ENCODE measurements around the gene UGT1A4. TPM values are rescaled to one million over a fixed set of nuclear protein-coding genes. Genes with fewer than 3 reads are reported as not detected.

UGT1A4 gene
- total and polyA plus RNA-seq, 9 of the 15 experiments (the other 6 are each of a cell fraction or from before 2014, with no cell fraction given): not detected

DNA sequence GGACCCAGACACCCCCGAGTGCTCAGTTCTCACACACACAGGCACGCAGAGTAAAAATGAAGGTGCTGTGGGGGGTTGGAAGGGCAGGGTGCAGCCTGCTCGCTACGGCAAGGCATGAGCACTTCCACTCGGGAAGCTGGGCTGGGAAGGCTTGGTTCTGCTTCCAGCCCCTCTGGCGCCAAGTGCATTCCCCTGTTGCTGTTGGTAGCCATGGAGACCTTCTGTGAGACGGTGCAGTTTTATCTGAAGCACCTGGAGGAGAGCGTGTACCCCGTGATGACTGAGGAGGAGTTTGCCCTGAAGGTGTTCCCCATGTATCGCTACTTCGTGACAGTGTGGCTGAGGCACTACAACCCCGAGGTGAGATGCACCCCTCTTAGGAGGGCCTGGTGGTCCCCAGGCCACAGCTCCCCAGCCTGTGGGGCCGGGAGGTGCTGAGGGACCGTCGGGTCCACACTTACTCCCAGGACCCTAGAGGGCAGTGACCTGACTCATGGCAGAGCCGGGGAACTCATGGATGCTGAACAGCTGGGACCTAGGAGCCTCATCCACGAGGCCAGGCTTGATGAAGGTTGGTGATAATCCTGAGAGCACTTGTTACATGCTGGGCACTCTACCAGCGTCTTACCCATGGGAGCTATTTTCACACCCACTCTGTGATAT lies 75.1 kb downstream of the UGT1A4 start (continued):
- TF ChIP-seq, protein P1, sequence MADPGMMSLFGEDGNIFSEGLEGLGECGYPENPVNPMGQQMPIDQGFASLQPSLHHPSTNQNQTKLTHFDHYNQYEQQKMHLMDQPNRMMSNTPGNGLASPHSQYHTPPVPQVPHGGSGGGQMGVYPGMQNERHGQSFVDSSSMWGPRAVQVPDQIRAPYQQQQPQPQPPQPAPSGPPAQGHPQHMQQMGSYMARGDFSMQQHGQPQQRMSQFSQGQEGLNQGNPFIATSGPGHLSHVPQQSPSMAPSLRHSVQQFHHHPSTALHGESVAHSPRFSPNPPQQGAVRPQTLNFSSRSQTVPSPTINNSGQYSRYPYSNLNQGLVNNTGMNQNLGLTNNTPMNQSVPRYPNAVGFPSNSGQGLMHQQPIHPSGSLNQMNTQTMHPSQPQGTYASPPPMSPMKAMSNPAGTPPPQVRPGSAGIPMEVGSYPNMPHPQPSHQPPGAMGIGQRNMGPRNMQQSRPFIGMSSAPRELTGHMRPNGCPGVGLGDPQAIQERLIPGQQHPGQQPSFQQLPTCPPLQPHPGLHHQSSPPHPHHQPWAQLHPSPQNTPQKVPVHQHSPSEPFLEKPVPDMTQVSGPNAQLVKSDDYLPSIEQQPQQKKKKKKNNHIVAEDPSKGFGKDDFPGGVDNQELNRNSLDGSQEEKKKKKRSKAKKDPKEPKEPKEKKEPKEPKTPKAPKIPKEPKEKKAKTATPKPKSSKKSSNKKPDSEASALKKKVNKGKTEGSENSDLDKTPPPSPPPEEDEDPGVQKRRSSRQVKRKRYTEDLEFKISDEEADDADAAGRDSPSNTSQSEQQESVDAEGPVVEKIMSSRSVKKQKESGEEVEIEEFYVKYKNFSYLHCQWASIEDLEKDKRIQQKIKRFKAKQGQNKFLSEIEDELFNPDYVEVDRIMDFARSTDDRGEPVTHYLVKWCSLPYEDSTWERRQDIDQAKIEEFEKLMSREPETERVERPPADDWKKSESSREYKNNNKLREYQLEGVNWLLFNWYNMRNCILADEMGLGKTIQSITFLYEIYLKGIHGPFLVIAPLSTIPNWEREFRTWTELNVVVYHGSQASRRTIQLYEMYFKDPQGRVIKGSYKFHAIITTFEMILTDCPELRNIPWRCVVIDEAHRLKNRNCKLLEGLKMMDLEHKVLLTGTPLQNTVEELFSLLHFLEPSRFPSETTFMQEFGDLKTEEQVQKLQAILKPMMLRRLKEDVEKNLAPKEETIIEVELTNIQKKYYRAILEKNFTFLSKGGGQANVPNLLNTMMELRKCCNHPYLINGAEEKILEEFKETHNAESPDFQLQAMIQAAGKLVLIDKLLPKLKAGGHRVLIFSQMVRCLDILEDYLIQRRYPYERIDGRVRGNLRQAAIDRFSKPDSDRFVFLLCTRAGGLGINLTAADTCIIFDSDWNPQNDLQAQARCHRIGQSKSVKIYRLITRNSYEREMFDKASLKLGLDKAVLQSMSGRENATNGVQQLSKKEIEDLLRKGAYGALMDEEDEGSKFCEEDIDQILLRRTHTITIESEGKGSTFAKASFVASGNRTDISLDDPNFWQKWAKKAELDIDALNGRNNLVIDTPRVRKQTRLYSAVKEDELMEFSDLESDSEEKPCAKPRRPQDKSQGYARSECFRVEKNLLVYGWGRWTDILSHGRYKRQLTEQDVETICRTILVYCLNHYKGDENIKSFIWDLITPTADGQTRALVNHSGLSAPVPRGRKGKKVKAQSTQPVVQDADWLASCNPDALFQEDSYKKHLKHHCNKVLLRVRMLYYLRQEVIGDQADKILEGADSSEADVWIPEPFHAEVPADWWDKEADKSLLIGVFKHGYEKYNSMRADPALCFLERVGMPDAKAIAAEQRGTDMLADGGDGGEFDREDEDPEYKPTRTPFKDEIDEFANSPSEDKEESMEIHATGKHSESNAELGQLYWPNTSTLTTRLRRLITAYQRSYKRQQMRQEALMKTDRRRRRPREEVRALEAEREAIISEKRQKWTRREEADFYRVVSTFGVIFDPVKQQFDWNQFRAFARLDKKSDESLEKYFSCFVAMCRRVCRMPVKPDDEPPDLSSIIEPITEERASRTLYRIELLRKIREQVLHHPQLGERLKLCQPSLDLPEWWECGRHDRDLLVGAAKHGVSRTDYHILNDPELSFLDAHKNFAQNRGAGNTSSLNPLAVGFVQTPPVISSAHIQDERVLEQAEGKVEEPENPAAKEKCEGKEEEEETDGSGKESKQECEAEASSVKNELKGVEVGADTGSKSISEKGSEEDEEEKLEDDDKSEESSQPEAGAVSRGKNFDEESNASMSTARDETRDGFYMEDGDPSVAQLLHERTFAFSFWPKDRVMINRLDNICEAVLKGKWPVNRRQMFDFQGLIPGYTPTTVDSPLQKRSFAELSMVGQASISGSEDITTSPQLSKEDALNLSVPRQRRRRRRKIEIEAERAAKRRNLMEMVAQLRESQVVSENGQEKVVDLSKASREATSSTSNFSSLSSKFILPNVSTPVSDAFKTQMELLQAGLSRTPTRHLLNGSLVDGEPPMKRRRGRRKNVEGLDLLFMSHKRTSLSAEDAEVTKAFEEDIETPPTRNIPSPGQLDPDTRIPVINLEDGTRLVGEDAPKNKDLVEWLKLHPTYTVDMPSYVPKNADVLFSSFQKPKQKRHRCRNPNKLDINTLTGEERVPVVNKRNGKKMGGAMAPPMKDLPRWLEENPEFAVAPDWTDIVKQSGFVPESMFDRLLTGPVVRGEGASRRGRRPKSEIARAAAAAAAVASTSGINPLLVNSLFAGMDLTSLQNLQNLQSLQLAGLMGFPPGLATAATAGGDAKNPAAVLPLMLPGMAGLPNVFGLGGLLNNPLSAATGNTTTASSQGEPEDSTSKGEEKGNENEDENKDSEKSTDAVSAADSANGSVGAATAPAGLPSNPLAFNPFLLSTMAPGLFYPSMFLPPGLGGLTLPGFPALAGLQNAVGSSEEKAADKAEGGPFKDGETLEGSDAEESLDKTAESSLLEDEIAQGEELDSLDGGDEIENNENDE (IDR thresholded peaks at IDR 0.05; ENCODE audit: low read depth, low read length): no peak
- TF ChIP-seq TBP (optimal IDR thresholded peaks at IDR 0.05; ENCODE audit: low read depth, low read length): no peak

All from K562 (cell line).